NB4 (cell line): ENCODE data around the gene SCAP.

ENCODE experiments used
- DNase-seq: peaks from one replicate; pipeline ENCODE4 v3.0.0; 2010; ENCODE audit warnings: low read depth
- H3K4me3 ChIP-seq: one replicate; pipeline ENCODE4 v1.5.1; 2011; ENCODE audit warnings: mild to moderate bottlenecking, low read depth, low read length, moderate library complexity
- CTCF ChIP-seq: IDR thresholded peaks from one replicate; pipeline ENCODE4 v1.5.1; 2012; ENCODE audit warnings: low read depth, low read length
- MAX ChIP-seq: IDR thresholded peaks from 2 replicates; pipeline ENCODE4 v1.6.1; 2011; ENCODE audit warnings: low read depth, low read length
- MYC ChIP-seq: IDR thresholded peaks from 2 replicates; pipeline ENCODE4 v1.6.1; 2011; ENCODE audit warnings: low read depth, low read length
- POLR2A ChIP-seq: IDR thresholded peaks from 2 replicates; pipeline ENCODE4 v1.6.1; 2011; ENCODE audit warnings: mild to moderate bottlenecking; ENCODE audit not compliant: insufficient read length; ENCODE audit errors: extremely low read depth

The SCAP gene

GRCh38 chr3:47410417-47410720 lies 65.4 kb downstream of the SCAP start:
- no peak for DNase-seq

GRCh38 chr3:47409688-47410416 lies 65.9 kb downstream of the SCAP start:
- no peak overlapping the region for H3K4me3 ChIP-seq
- DNase-seq: no peak
- TF ChIP-seq MYC (no peak), MAX (no peak), CTCF (no peak), POLR2A (no peak)

More at GRCh38 chr3:47410417-47410720, 65.4 kb downstream of the SCAP start:
- TF ChIP-seq CTCF (no peak), MYC (no peak), MAX (no peak), POLR2A (no peak)
- H3K4me3 ChIP-seq: no peak overlapping the region

- no peak for DNase-seq
- TF ChIP-seq POLR2A: no peak
- TF ChIP-seq CTCF: no peak
- TF ChIP-seq MAX: no peak
- TF ChIP-seq MYC: no peak
- H3K4me3 ChIP-seq: no peak overlapping the region
Measured at GRCh38 chr3:47409284-47409683, 66.5 kb downstream of the SCAP start.

- no peak for DNase-seq
- no peak for TF ChIP-seq MYC
- TF ChIP-seq MAX: no peak
- TF ChIP-seq CTCF: no peak
- no peak for TF ChIP-seq POLR2A
- H3K4me3 ChIP-seq: no peak overlapping the region
Measured at GRCh38 chr3:47408839-47409229, 66.9 kb downstream of the SCAP start.

- DNase-seq: no peak
Measured at GRCh38 chr3:47407896-47408838, 67.6 kb downstream of the SCAP start.

More at GRCh38 chr3:47407896-47408838, 67.6 kb downstream of the SCAP start:
- no peak overlapping the region for H3K4me3 ChIP-seq
- no peak for TF ChIP-seq MYC
- TF ChIP-seq POLR2A: no peak
- TF ChIP-seq CTCF: no peak
- TF ChIP-seq MAX: no peak
